NCI-H2171 (cell line): ENCODE results near the gene DNAH2.

ENCODE experiments used
- DNase-seq: peaks from one replicate; lab custom pipeline; 2025; lab: John Stamatoyannopoulos, UW

Gene DNAH2

GRCh38 chr17:7818746-7819645, 101.5 kb downstream of the DNAH2 start:
- no peak for DNase-seq

- no peak for DNase-seq
These were observed 102.7 kb downstream of the DNAH2 start for GRCh38 chr17:7820231-7820630.

GRCh38 chr17:7822126-7822525, 104.6 kb downstream of the DNAH2 start:
- no peak for DNase-seq

- DNase-seq = no peak
These were observed 106.0 kb downstream of the DNAH2 start for GRCh38 chr17:7823581-7824001.

- no peak for DNase-seq
These were observed 106.7 kb downstream of the DNAH2 start for GRCh38 chr17:7824021-7824924.

- DNase-seq = no peak
These were observed 107.9 kb downstream of the DNAH2 start for GRCh38 chr17:7825206-7825990.

- no peak for DNase-seq
These were observed 113.1 kb downstream of the DNAH2 start for GRCh38 chr17:7830616-7831015.

GRCh38 chr17:7831233-7831632, 113.7 kb downstream of the DNAH2 start:
- no peak for DNase-seq

GRCh38 chr17:7832431-7832830, 114.9 kb downstream of the DNAH2 start:
- no peak for DNase-seq

GRCh38 chr17:7833011-7833794, 115.7 kb downstream of the DNAH2 start:
- DNase-seq = no peak

GRCh38 chr17:7833795-7834541, 116.4 kb downstream of the DNAH2 start, which contains the start of gene KDM6B:
TSS of gene KDM6B (plus strand) at chr17:7834217. CDS start at chr17:7845555, 11,338 bp downstream.
- DNase-seq = peak; percentile 81

GRCh38 chr17:7834542-7834956, 117.0 kb downstream of the DNAH2 start:
- DNase-seq = no peak

GRCh38 chr17:7834957-7835813, 117.6 kb downstream of the DNAH2 start:
- peak; percentile 99 for DNase-seq

GRCh38 chr17:7835814-7836595, 118.5 kb downstream of the DNAH2 start:
- peak; percentile 99 for DNase-seq

- DNase-seq = peak; percentile 98
These were observed 119.3 kb downstream of the DNAH2 start for GRCh38 chr17:7836596-7837407.

GRCh38 chr17:7837408-7838088, 120.0 kb downstream of the DNAH2 start:
- DNase-seq = no peak
